MM.1S (cell line): Measurements from ENCODE around the gene CXorf38.

Experiments
- DNase-seq: peaks from one replicate; pipeline ENCODE4 v3.0.0-alpha.2; 2015
- H2AFZ ChIP-seq: fragments of 300-600 bp; sonication (generic); 2 replicates; pipeline ENCODE4 v1.6.0; 2016; ENCODE audit warnings: antibody characterized with exemption, low read length
- H3F3A ChIP-seq: fragments of 300-600 bp; sonication (generic); 2 replicates; pipeline ENCODE4 v1.6.1; 2016; ENCODE audit warnings: mild to moderate bottlenecking, antibody characterized with exemption, low read length, moderate library complexity, mixed read lengths; ENCODE audit not compliant: insufficient read depth
- H3K27ac ChIP-seq: fragments of 300-600 bp; sonication (generic); 2 replicates; pipeline ENCODE4 v1.5.1; 2016; ENCODE audit warnings: mild to moderate bottlenecking, low read length
- H3K27me3 ChIP-seq: fragments of 300-600 bp; sonication (generic); replicated peaks from 2 replicates; pipeline ENCODE4 v1.6.0; 2016; ENCODE audit warnings: low read length; ENCODE audit not compliant: insufficient read depth
- H3K36me3 ChIP-seq: fragments of 300-600 bp; sonication (generic); replicated peaks from 2 replicates; pipeline ENCODE4 v1.6.1; 2016; ENCODE audit warnings: mild to moderate bottlenecking, low read length, mixed read lengths; ENCODE audit not compliant: insufficient read depth
- H3K4me1 ChIP-seq: fragments of 300-600 bp; sonication (generic); 2 replicates; pipeline ENCODE4 v1.6.1; 2016; ENCODE audit warnings: low read length, mixed read lengths
- H3K4me2 ChIP-seq: fragments of 300-600 bp; sonication (generic); 2 replicates; pipeline ENCODE4 v1.6.0; 2016; ENCODE audit warnings: low read depth, low read length
- H3K4me3 ChIP-seq: fragments of 300-600 bp; sonication (generic); 2 replicates; pipeline ENCODE4 v1.5.1; 2016; ENCODE audit warnings: low read length, mixed read lengths
- H3K79me2 ChIP-seq: fragments of 300-600 bp; sonication (generic); 2 replicates; pipeline ENCODE4 v1.6.1; 2016; ENCODE audit warnings: mixed run types, low read length, mixed read lengths
- H3K9ac ChIP-seq: fragments of 300-600 bp; sonication (generic); 2 replicates; pipeline ENCODE4 v1.6.1; 2016; ENCODE audit warnings: low read length, mixed read lengths
- H3K9me2 ChIP-seq: fragments of 300-600 bp; sonication (generic); replicated peaks from 2 replicates; pipeline ENCODE4 v1.6.1; 2016; ENCODE audit warnings: mild to moderate bottlenecking, low read length, mixed read lengths; ENCODE audit not compliant: insufficient read depth
- H3K9me3 ChIP-seq: fragments of 300-600 bp; sonication (generic); replicated peaks from 2 replicates; pipeline ENCODE4 v1.6.1; 2016; ENCODE audit warnings: mild to moderate bottlenecking, low read length, mixed read lengths; ENCODE audit not compliant: insufficient read depth
- H4K20me1 ChIP-seq: fragments of 300-600 bp; sonication (generic); 2 replicates; pipeline ENCODE4 v1.6.1; 2016; ENCODE audit warnings: mild to moderate bottlenecking, low read length, moderate library complexity, mixed read lengths; ENCODE audit not compliant: insufficient read depth
- EZH2 ChIP-seq: fragments of 300-600 bp; sonication (generic); optimal IDR thresholded peaks from 2 replicates; pipeline ENCODE3; 2017; ENCODE audit warnings: low read depth, mild to moderate bottlenecking, antibody characterized with exemption, low read length, mixed read lengths
- EZH2phosphoT487 ChIP-seq: fragments of 300-600 bp; sonication (generic); IDR thresholded peaks from 2 replicates; pipeline ENCODE4 v1.6.1; 2018; ENCODE audit warnings: antibody characterized with exemption, low read length
- TF ChIP-seq, protein P1 (sequence below): fragments of 300-600 bp; sonication (generic); IDR thresholded peaks from 2 replicates; pipeline ENCODE4 v1.5.1; 2016; ENCODE audit warnings: antibody characterized with exemption, low read length, mixed read lengths

The CXorf38 gene

DNA sequence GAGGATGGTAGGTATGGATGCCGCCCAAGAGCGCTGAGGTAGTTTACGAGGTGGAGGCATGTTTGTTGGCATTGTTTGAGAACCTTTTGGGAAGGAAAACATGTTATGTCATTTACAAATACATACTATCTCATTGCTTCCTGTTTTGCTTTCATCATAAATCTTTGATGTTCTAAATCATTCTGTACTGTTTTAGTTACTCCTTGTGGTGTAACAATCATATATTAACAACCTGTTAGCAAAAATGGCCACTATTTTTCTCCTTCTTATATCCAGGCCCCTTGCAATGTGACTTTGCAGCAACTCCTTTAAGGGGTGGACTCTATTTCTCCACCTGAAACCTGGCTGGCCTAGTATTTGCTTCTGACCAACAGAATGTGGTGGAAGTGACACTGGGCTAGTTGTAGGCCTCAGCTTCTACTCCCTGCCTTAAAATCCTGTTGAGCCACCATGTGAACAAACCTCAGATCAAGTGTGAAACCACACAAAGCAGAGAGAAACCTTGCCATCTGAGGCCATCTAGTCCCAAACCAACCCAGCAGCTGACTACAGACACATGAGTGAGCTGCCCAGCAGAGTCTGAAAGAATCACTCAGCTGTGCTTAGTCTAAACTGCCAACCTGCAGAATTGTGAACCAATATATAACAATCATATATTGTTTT is 15.8 kb upstream of the CXorf38 start:
- Histone ChIP-seq H3K27me3 (no peaks in the 10 kb centered on the region), H3K27ac (no peak overlapping the region), H4K20me1 (no peaks in the 10 kb centered on the region), H3K36me3 (no peaks in the 10 kb centered on the region), H3K4me3 (no peak overlapping the region), H3K79me2 (no peaks in the 10 kb centered on the region), H3K4me1 (no peaks in the 10 kb centered on the region), H3K9me3 (no peaks in the 10 kb centered on the region), H3K9me2 (no peaks in the 10 kb centered on the region), H2AFZ (no peak overlapping the region), H3F3A (no peaks in the 10 kb centered on the region), H3K4me2 (no peak overlapping the region), H3K9ac (no peak overlapping the region)
- DNase-seq: no peak
- TF ChIP-seq, protein P1, sequence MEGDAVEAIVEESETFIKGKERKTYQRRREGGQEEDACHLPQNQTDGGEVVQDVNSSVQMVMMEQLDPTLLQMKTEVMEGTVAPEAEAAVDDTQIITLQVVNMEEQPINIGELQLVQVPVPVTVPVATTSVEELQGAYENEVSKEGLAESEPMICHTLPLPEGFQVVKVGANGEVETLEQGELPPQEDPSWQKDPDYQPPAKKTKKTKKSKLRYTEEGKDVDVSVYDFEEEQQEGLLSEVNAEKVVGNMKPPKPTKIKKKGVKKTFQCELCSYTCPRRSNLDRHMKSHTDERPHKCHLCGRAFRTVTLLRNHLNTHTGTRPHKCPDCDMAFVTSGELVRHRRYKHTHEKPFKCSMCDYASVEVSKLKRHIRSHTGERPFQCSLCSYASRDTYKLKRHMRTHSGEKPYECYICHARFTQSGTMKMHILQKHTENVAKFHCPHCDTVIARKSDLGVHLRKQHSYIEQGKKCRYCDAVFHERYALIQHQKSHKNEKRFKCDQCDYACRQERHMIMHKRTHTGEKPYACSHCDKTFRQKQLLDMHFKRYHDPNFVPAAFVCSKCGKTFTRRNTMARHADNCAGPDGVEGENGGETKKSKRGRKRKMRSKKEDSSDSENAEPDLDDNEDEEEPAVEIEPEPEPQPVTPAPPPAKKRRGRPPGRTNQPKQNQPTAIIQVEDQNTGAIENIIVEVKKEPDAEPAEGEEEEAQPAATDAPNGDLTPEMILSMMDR: no peak
- no peak for TF ChIP-seq EZH2phosphoT487
- no peak for TF ChIP-seq EZH2

- Histone ChIP-seq H3K79me2 (no peaks in the 10 kb centered on the region), H3K9me2 (no peaks in the 10 kb centered on the region), H3F3A (no peaks in the 10 kb centered on the region), H3K4me3 (no peak overlapping the region), H3K36me3 (no peaks in the 10 kb centered on the region), H3K4me2 (no peak overlapping the region), H3K9me3 (no peaks in the 10 kb centered on the region), H3K27me3 (no peaks in the 10 kb centered on the region), H4K20me1 (no peaks in the 10 kb centered on the region), H2AFZ (no peak overlapping the region), H3K4me1 (no peaks in the 10 kb centered on the region), H3K9ac (no peak overlapping the region), H3K27ac (no peak overlapping the region)
- no peak for DNase-seq
- TF ChIP-seq EZH2 (no peak), EZH2phosphoT487 (no peak)
- TF ChIP-seq, protein P1: no peak
These were observed 14.1 kb upstream of the CXorf38 start for GRCh38 chrX:40661489-40661888.

GRCh38 chrX:40660381-40660780 is 13.0 kb upstream of the CXorf38 start:
- H3F3A ChIP-seq: no peaks in the 10 kb centered on the region
- H3K79me2 ChIP-seq: no peaks in the 10 kb centered on the region
- no peak for TF ChIP-seq EZH2
- TF ChIP-seq, protein P1: no peak
- H3K4me3 ChIP-seq: no peak overlapping the region
- H3K4me1 ChIP-seq: no peaks in the 10 kb centered on the region
- no peaks in the 10 kb centered on the region for H4K20me1 ChIP-seq
- no peaks in the 10 kb centered on the region for H3K9me3 ChIP-seq
- H3K27ac ChIP-seq: no peak overlapping the region
- DNase-seq: no peak
- no peaks in the 10 kb centered on the region for H3K36me3 ChIP-seq
- H2AFZ ChIP-seq: no peak overlapping the region
- no peak overlapping the region for H3K4me2 ChIP-seq
- H3K27me3 ChIP-seq: no peaks in the 10 kb centered on the region
- no peak overlapping the region for H3K9ac ChIP-seq
- H3K9me2 ChIP-seq: no peaks in the 10 kb centered on the region
